HL-60 (cell line): Measurements from ENCODE around the gene LILRB4.
"Not testable (repeated sequence)": the region's sequence is repeated elsewhere in the genome, so short reads cannot be mapped to it uniquely, and the experiment has no call there.

Experiments
- DNase-seq, 2 experiments: peaks; one replicate each; pipeline ENCODE4 v3.0.0-alpha.2; 2010 to 2020; ENCODE audit warnings: low read depth in 1 of 2, low spot score in 1 of 2
- H3K27ac ChIP-seq: fragments of 250-450 bp; sonication (Bioruptor Pico); replicated peaks from 2 replicates; pipeline ENCODE4 v1.5.1; 2020; ENCODE audit warnings: mild to moderate bottlenecking, moderate library complexity
- H3K27me3 ChIP-seq: fragments of 250-450 bp; sonication (Bioruptor Pico); 2 replicates; pipeline ENCODE4 v1.5.1; 2021; ENCODE audit warnings: mild to moderate bottlenecking, moderate library complexity; ENCODE audit not compliant: insufficient read depth, poor library complexity, severe bottlenecking
- H3K4me3 ChIP-seq: replicated peaks from 2 replicates; pipeline ENCODE4 v1.5.1; 2011; ENCODE audit warnings: mild to moderate bottlenecking, control low read depth, low read length; ENCODE audit not compliant: insufficient read depth
- GABPA ChIP-seq: IDR thresholded peaks from 2 replicates; pipeline ENCODE4 v1.6.1; 2012; ENCODE audit warnings: low read depth
- POLR2AphosphoS5 ChIP-seq: IDR thresholded peaks from 2 replicates; pipeline ENCODE4 v1.6.1; 2012; ENCODE audit warnings: low read depth
- REST ChIP-seq: IDR thresholded peaks from 2 replicates; pipeline ENCODE4 v1.6.1; 2012; ENCODE audit warnings: low read depth; ENCODE audit not compliant: insufficient replicate concordance
- SPI1 ChIP-seq: IDR thresholded peaks from 2 replicates; pipeline ENCODE4 v1.6.1; 2012; ENCODE audit warnings: low read depth, mild to moderate bottlenecking, borderline replicate concordance
- TF ChIP-seq, protein P1 (sequence below): IDR thresholded peaks from one replicate; pipeline ENCODE4 v1.5.1; 2011; ENCODE audit warnings: low read length, control low read depth, inconsistent platforms; ENCODE audit not compliant: insufficient read depth

LILRB4 gene

DNA sequence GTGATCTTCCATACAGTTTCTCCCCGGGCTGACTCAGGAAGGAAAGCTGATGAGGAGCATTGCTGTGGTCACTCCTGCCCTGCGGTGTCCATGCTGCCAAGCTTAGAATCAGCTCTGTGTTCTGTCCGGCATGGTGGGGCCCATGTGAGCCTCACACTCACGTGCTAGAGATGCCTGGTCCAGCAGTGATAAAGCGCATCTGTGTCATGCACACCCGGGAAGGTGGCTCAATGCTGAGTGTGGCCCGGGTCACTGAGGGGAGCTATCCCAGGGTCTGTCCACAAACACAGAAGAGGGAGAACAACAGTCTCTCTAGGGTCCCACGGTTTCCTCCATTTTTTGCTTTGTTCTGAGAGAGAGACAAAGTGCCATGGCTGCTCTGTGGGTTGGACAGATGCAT, 36.0 kb upstream of the LILRB4 start:
- TF ChIP-seq SPI1 (no peak), POLR2AphosphoS5 (no peak), REST (no peak)
- TF ChIP-seq, protein P1, sequence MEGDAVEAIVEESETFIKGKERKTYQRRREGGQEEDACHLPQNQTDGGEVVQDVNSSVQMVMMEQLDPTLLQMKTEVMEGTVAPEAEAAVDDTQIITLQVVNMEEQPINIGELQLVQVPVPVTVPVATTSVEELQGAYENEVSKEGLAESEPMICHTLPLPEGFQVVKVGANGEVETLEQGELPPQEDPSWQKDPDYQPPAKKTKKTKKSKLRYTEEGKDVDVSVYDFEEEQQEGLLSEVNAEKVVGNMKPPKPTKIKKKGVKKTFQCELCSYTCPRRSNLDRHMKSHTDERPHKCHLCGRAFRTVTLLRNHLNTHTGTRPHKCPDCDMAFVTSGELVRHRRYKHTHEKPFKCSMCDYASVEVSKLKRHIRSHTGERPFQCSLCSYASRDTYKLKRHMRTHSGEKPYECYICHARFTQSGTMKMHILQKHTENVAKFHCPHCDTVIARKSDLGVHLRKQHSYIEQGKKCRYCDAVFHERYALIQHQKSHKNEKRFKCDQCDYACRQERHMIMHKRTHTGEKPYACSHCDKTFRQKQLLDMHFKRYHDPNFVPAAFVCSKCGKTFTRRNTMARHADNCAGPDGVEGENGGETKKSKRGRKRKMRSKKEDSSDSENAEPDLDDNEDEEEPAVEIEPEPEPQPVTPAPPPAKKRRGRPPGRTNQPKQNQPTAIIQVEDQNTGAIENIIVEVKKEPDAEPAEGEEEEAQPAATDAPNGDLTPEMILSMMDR, result no peak
- no peak overlapping the region for H3K27ac ChIP-seq
- H3K27me3 ChIP-seq, result no peaks in the 10 kb centered on the region
- DNase-seq, result no peak
- H3K4me3 ChIP-seq, result no peak overlapping the region

GRCh38 chr19:54627912-54628311, 34.9 kb upstream of the LILRB4 start:
- H3K27me3 ChIP-seq, H3K4me3 ChIP-seq, DNase-seq, H3K27ac ChIP-seq: not testable (repeated sequence)

DNA sequence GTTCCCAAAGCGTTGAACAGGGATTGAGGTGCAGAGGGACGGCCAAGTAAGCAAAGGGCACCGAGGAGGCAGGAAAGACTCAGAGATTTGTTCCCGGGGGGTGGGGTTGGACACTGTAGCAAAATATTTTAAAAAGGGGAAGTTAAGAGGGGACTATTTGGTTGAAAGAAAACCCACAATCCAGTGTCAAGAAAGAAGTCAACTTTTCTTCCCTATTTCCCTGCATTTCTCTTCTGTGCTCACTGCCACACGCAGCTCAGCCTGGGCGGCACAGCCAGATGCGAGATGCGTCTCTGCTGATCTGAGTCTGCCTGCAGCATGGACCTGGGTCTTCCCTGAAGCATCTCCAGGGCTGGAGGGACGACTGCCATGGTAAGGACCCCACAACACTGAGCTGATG, 32.5 kb upstream of the LILRB4 start, which contains the start of gene LILRB1:
Gene LILRB1, plus strand, starts transcription at position 223 of the 400 bp plus-strand sequence. CDS start 590 bp downstream, outside the sequence.
- TF ChIP-seq SPI1, result peak; percentile 8; the same call in 1 of the 2 replicates
- DNase-seq, result peak in 1 of 2 experiments; percentile 65
- peak within 1 kb of the TSS; percentile 44 for H3K4me3 ChIP-seq
- not testable (repeated sequence) for H3K27me3 ChIP-seq, H3K27ac ChIP-seq

DNA sequence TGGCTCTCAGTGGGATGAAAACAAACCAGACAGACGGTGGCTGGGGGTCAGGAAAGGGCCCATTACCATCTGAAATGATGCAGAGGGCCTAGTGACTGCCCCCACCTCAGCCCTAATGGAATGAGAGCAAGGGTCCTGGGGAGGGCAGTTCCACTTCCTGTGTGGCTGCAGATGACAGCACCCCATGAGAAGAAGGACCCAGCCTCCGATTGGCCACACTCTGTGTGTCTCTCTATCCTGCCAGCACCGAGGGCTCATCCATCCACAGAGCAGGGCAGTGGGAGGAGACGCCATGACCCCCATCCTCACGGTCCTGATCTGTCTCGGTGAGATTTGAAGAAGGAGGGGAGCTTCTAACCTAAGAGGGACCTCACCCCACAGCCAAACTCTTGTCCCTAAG, 32.0 kb upstream of the LILRB4 start:
- TF ChIP-seq SPI1 (no peak), REST (no peak), POLR2AphosphoS5 (no peak), GABPA (no peak)
- TF ChIP-seq, protein P1, result no peak
- peak overlapping the region; percentile 44 for H3K4me3 ChIP-seq
- DNase-seq, result no peak
- no peaks in the 10 kb centered on the region for H3K27me3 ChIP-seq
- no peak overlapping the region for H3K27ac ChIP-seq

DNA sequence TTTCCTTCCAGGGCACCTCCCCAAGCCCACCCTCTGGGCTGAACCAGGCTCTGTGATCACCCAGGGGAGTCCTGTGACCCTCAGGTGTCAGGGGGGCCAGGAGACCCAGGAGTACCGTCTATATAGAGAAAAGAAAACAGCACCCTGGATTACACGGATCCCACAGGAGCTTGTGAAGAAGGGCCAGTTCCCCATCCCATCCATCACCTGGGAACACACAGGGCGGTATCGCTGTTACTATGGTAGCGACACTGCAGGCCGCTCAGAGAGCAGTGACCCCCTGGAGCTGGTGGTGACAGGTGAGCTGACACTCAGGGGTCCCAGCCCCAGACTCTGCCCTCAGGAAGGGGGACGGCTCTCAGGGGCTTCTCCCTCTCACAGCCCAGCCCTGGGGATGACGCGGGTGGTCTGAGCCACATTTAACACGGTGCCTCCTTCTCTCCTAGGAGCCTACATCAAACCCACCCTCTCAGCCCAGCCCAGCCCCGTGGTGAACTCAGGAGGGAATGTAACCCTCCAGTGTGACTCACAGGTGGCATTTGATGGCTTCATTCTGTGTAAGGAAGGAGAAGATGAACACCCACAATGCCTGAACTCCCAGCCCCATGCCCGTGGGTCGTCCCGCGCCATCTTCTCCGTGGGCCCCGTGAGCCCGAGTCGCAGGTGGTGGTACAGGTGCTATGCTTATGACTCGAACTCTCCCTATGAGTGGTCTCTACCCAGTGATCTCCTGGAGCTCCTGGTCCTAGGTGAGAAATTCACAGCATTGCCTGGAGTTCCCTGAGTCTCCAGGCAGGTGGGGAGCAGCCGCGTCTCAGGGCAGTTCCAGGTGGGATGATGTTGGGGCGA, 31.1 kb upstream of the LILRB4 start:
- H3K27me3 ChIP-seq, H3K4me3 ChIP-seq, DNase-seq, H3K27ac ChIP-seq: not testable (repeated sequence)

DNA sequence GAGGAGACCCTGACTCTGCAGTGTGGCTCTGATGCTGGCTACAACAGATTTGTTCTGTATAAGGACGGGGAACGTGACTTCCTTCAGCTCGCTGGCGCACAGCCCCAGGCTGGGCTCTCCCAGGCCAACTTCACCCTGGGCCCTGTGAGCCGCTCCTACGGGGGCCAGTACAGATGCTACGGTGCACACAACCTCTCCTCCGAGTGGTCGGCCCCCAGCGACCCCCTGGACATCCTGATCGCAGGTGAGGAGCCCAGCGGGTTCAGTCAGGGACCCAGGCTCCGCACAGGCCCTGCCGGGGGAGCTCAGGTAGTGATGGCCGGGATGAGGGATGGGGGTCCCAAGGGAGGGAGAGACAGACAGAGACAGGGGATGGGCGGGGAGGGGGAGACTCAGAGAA, 30.3 kb upstream of the LILRB4 start:
- not testable (repeated sequence) for H3K4me3 ChIP-seq, DNase-seq, H3K27ac ChIP-seq, H3K27me3 ChIP-seq
